HS-5 (cell line): ENCODE measurements around the gene KRT7.
A peak's percentile ranks its signal among the peaks of the same experiment; 100 is the strongest.
"Not testable (repeated sequence)": the region's sequence is repeated elsewhere in the genome, so short reads cannot be mapped to it uniquely, and the experiment has no call there.

Experiments used
- DNase-seq: peaks from one replicate; pipeline ENCODE4 v3.0.0-alpha.2; 2012; ENCODE audit warnings: low read depth

Gene KRT7

DNA sequence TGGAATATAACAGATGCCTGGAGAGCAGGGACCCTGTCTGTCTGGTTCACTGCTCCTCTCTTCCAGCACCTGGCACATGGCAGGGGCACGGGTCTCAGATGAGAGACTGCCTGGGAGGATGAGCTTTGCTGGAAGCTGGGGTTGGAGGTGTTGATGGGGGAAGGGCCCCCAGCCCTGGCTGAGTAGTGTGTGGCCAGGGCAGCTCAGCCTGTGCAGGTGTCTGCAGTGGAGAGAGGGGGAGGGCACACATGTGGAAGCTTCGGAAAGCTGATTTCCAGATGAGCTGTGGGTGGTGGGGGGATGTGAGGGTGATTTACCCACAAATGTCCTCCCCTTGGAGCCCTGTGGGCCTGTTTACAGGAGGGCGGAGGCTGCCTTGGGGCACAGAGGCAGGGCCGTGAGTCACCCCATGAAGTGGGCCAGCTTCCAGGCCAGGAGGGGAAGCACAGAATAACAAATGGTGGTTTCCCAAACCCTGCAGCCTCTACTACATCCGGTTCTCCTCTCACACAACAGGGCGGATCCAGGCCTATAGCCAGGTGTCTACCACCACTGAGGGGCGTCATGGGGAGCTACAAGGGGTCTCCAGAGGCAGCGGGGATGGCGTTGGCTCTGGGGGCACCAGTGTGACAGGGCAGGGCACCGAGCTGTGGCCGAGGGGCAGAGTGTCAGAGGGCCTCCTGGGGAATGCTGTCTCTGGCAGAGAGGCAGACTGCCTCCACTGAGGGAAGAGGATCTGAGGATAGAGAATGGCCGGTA, 11.0 kb downstream of the KRT7 start:
- peak; percentile 81 for DNase-seq

- no peak for DNase-seq
Observed at GRCh38 chr12:52244615-52244994, 11.6 kb downstream of the KRT7 start.

- DNase-seq: no peak
Observed at GRCh38 chr12:52245259-52245961, 12.4 kb downstream of the KRT7 start.

DNA sequence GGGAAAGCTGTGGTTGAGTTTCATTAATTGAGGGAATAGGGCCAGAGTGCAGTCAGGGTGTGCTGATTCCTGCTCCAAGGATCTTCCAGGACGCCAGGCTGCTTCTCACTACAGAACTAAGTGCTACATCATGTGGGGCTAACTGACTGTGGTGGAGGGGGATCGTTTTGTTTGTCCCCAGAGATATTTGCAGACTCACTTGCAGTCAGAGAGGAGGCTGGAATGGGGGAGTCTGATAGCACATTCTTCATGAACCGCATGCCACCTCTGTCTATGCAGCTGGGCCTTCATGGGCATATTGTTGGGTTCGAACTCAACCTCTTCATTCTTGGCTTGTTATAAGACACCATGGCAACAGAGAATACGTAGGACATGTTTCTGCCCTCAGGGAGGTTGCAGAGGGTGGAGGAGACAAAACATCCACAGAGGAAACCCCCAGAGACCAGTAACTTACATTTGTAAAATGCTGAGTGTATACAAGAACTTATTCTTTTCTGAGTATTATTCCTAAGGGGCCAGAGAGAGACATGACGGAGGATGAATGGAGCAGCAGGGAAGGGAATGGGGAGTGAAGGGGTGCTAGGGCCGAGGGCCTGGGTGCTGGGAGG, 13.0 kb downstream of the KRT7 start:
- no peak for DNase-seq

DNA sequence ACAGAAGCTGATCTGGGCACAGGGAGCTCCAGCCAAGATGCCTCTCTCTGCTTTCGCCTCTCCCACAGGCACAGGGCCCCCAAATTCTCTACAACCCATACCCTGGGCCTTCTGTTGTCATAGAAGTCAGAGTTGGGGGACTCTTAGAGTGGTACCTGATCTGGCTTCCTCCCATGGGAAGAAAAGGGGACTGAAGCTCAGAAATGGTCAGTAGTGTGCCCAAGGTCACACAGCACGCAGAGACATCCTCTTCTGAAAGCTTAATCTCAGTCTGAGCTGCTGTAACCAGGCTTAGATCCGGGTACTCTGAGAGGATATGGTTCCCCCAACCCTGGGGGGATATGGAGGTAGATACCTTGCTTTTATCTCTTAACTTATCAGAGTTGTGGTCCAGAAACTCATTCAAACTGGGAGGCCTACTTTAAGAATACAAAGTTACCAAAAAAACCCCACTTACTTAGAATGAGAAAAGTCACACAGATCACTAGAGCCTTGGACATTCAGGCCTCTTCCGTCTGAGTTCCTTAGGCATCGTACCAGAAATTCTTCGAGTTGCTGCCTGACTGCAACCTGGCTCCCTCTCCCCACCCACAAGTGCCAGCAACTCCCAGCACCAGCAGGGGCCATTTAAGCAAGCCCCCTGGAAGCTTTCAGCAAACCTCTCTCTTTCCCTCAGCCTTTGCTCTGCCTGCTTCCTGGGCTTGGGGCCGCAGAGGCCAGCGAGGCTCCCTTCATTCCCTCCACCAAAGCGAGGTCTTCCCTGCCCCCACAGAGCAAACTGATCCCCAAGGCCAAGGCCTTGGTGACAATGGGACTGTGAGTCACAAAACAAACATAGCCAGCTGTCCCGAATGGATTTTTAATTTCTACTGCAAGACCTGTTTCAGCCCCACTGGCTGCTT, 13.9 kb downstream of the KRT7 start:
- no peak for DNase-seq

- DNase-seq: no peak
Observed at GRCh38 chr12:52247622-52248540, 14.8 kb downstream of the KRT7 start.

- no peak for DNase-seq
Observed at GRCh38 chr12:52248541-52249461, 15.8 kb downstream of the KRT7 start.

DNA sequence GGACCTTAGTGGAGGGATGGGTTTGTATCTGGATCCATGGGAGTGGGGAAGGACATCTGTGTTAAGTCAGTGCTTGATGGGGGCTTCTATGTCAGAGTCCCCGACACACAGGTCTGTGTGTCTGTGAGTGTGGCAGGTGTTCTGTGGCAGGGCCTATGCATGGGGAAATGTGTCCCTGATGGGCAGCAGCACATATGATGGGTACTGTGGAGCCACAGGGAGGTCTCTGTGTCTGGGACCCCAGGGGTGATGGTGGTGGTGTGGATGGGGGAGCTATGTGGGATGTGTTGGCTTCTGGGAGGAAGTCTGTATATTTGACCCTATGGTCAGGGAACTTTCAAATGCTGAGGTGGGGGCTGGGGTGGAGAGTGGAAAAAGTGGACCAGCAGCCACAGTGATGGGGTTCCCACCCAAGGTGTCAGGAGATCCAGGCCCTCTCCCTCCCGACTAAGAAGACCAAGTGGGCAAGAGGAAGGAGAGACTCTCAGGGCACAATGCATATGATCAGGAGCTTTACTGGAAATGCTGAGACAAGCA, 16.5 kb downstream of the KRT7 start:
- DNase-seq: no peak

GRCh38 chr12:52250048-52250990, 17.3 kb downstream of the KRT7 start:
- DNase-seq: no peak

DNA sequence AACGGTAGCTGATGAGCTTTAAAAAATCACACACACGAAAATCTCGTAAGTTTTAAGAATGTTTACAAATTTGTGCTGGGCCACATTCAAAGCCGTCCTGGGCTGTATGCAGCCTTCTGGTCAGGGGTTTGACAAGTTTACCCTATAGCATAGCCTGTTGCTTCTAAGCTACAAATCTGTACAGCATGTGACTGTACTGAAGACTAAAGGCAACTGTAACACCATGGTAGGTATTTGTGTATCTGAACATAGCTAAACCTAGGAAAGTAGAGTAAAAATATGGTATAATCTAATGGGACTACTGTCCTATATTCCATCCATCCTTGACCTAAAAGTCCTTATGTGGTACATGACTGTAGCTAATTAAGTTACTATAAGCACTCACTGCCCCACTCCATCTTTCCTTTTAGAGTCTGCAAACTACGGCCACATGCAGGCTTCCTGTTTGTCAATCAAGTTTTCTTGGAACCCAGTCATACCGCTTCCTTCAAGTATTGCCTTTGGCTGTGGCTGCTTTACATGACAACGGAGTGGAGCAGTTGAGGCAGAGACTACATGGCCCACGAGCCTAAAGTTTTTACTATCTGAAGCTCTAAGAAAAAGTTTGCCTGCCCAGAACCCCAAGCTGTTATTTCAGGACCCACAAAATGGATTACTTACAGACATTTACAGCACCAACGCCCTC, 18.5 kb downstream of the KRT7 start:
- DNase-seq: no peak

- DNase-seq: not testable (repeated sequence)
Observed at GRCh38 chr12:52252175-52252615, 19.2 kb downstream of the KRT7 start.

DNA sequence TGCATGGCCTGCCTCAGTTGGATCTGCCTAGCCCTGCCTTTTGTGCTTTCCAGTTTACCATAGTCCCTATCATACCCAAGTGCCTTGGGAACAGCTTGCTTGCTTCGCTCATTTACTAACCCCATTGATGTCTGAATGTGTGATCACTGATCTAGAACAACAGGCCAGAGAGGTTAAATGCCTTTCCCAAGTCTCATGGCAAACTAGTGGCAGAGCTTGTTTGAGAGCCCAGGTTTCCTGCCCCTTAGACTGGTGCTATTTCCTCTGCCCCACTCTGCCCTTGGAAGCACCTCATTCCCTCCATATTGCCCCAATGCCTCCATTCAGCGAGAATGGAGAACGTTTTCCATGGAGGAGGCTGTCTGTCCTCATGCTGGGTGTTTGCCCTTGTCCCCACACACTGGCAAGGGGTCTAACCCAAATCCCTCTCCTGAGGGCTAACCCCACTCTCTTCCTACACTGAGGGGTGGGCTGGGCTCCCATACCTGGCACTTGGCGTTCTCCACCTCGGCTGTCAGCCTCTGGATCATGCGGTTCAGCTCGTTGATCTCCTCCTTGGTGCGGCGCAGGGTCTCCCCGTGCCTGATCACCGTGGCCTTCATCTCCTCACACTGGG, 19.8 kb downstream of the KRT7 start:
- DNase-seq: no peak

DNA sequence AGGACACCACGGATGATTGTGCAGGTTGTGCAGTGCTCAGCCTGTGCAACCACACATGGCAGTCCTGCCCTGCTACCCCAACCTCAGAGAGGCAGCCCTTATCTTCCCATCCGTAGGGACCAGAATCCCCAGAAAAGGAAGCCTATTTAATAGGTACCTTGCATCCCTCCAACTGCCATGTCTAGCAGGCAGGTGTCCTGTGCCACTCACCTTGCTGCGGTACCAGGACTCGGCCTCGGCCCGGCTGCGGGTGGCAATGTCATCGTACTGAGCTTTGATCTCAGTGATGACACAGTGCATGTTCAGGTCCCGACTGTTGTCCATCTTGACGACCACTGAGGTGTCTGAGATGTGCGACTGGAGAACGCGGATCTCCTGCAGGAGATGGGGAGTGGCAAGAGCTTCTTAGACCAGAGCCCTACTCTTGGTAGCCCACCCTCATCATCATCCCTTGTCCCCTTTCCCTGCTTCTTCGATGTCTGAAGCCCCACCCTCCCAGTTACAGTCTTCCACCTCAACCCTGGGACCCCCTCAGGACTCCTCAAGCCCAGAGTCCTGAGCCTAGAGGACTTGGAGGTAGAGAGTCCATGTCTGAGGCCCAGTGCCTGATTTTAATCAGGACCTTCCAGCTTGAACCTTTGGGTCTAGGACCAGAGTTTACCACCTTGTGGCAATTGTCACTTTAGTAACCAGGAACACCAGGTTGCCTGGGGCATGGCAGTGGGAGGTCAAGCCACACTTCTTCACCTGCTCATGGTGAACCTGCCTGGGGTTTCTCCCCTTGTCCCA, 20.5 kb downstream of the KRT7 start:
- DNase-seq: no peak

DNA sequence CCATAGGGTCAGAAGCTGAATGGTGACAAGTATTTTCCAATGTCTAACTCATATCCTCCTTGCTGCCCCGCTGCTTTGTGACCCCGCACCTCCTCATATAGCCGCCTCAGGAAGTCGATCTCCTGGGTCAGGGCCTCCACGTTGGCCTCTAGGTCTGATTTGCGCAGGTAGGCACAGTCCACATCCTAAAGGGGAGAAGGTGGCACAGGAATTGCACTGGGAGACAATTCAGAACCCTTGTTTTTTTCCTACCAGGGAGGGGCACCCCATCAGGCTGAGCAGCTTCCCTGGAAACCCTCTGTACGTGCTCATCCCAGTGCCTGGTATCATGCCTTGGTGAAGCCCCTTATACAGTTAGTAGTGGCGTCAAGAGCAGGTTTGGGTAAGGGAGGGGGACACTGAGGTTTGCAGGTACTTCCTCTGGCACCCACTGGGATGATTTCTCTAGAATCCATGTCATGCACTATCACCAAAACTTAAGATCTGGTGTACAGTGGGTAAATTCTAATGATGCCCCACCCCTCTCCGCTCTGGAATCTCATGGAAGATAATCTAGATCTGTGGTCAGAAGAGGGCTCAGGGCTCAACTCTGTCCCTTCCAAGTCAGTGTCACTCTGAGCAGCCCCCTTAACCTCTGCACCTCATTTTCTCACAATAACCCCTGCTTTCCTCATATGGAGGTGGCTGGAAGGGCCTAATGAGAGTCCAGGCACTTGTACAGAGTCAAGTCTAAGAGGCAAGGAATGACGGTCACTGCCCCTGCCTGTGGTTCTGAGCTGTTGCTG, 21.3 kb downstream of the KRT7 start:
- no peak for DNase-seq

DNA sequence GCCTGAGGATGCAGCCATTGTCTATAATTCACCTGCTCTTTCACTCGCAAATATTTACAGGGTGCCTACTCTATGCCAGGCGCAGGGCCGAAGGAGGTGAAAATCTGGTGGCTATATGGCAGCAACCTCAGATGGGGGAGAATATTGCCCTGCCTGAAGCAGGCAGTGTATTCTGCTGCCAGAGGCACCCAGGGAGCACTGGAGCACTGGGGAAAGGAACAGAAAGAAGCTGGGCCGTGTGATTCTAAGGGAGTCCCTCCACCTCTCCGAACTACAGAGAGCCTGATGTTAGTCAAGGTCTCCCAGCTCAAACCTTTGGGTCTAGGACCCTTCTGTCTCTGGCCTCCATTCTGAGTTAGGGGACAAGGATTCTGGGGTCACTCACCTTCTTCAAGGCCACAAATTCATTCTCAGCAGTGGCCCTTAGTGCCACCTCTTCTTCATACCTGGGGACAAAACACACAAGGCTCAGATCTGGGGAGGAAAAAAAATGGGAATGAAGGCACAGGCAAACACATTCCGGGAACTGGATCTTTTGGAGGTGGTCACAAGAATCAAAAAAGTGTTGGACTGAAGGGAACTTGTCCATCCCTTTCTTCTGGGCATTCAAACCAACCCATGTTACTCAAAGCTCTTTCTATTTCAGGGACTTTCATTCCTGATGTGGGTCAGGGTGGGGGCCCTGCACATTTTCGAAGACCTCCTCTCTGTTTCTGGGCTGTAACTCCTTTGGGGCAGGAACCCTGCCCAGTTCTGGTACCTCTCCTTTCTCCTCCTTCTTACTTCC, 22.1 kb downstream of the KRT7 start:
- no peak for DNase-seq
